Panc1 (cell line): ENCODE data around the gene CHCHD10. TPM values are rescaled to one million over a fixed set of nuclear protein-coding genes. Genes with fewer than 3 reads are reported as not detected.

Experiments
- ATAC-seq: fragments of 200-7000 bp; cut with Tn5 transposase; 2 replicates; pipeline ENCODE4 v1.9.1; 2020; ENCODE audit warnings: mild to moderate bottlenecking, moderate library complexity
- BruUV-seq: library from RNA; stranded (reverse); fragments of 400-500 nt; replicated peaks from 2 replicates; lab custom pipeline; 2021; lab: Mats Ljungman, UMichigan
- CTCF ChIA-PET: fragments of 300-600 bp; sonication (Branson Sonifier 250); formaldehyde crosslinking; loops from one replicate; lab custom pipeline; 2022; ENCODE audit warnings: antibody characterized with exemption; lab: Charles Lee
- POLR2A ChIA-PET: fragments of 300-600 bp; sonication (Branson Sonifier 250); formaldehyde crosslinking; loops from one replicate; lab custom pipeline; 2022; ENCODE audit warnings: antibody characterized with exemption; lab: Charles Lee
- DNase-seq: peaks from one replicate; pipeline ENCODE4 v3.0.0-alpha.2; 2010; ENCODE audit warnings: low read depth, low spot score
- H3K27ac ChIP-seq: 2 replicates; pipeline ENCODE4 v1.5.1; 2011; ENCODE audit warnings: mild to moderate bottlenecking, low read length, inconsistent platforms
- H3K27me3 ChIP-seq: fragments of 200-500 bp; sonication (Bioruptor generic); 2 replicates; pipeline ENCODE4 v1.6.0; 2014; ENCODE audit warnings: low read length, inconsistent platforms; ENCODE audit not compliant: control insufficient read depth, insufficient read depth
- H3K36me3 ChIP-seq: fragments of 200-500 bp; sonication (Bioruptor generic); 2 replicates; pipeline ENCODE4 v1.5.1; 2014; ENCODE audit warnings: inconsistent platforms, mild to moderate bottlenecking, low read length, moderate library complexity; ENCODE audit not compliant: control insufficient read depth, insufficient read depth
- H3K4me1 ChIP-seq: 2 replicates; pipeline ENCODE4 v1.5.1; 2011; ENCODE audit warnings: inconsistent platforms, mild to moderate bottlenecking, low read length, moderate library complexity; ENCODE audit not compliant: control insufficient read depth, insufficient read depth
- H3K4me3 ChIP-seq, 2 experiments: 2 replicates each; pipeline ENCODE4 v1.5.1; 2011 to 2012; ENCODE audit warnings: low read depth in 2 of 2, low read length in 2 of 2, mild to moderate bottlenecking in 2 of 2, inconsistent platforms in 1 of 2, moderate library complexity in 1 of 2
- H3K9me3 ChIP-seq: fragments of 200-500 bp; sonication (Bioruptor generic); 2 replicates; pipeline ENCODE4 v1.5.1; 2014; ENCODE audit warnings: low read depth, mild to moderate bottlenecking, inconsistent platforms, low read length, moderate library complexity; ENCODE audit not compliant: control insufficient read depth, insufficient read depth
- CTCF ChIP-seq: fragments of 450-650 bp; IDR thresholded peaks from 2 replicates; pipeline ENCODE4 v1.5.1; 2017; ENCODE audit warnings: mild to moderate bottlenecking
- POLR2AphosphoS5 ChIP-seq: IDR thresholded peaks from 2 replicates; pipeline ENCODE4 v1.6.1; 2012; ENCODE audit warnings: mild to moderate bottlenecking, low read depth, low read length, moderate library complexity
- SIN3A ChIP-seq: IDR thresholded peaks from 2 replicates; pipeline ENCODE4 v1.6.1; 2012; ENCODE audit warnings: low read depth, mild to moderate bottlenecking, low read length, moderate library complexity, borderline replicate concordance; ENCODE audit not compliant: insufficient read depth
- TCF7L2 ChIP-seq: IDR thresholded peaks from 2 replicates; pipeline ENCODE4 v1.6.1; 2011; ENCODE audit warnings: mild to moderate bottlenecking, low read depth, low read length, inconsistent platforms
- in situ Hi-C: cut with HindIII; loops from 2 replicates; pipeline ENCODE4 v1.10.0; 2016; ENCODE audit warnings: low sequenced_read_pairs, low pct_unique_long_range_greater_than_20kb
- intact Hi-C: fragments of 100-400 bp; cut with micrococcal nuclease; formaldehyde crosslinking; loops from one replicate; pipeline ENCODE4 v1.10.0; 2022; ENCODE audit not compliant: unreplicated experiment
- total RNA-seq: library from RNA; stranded (reverse); gene quantifications from one replicate; pipeline ENCODE4 v1.2.1, GENCODE V29; 2021; ENCODE audit not compliant: unreplicated experiment
- TF ChIP-seq, protein P1 (sequence below), 2 experiments: IDR thresholded peaks; 2 replicates each; pipeline ENCODE4 v1.6.1; 2011 to 2012; ENCODE audit warnings: low read depth in 2 of 2, control low read depth in 1 of 2, low read length in 1 of 2, mild to moderate bottlenecking in 1 of 2, moderate library complexity in 1 of 2; ENCODE audit not compliant: insufficient read depth in 1 of 2

CHCHD10 gene
- total RNA-seq, 1 experiment from 2014 or later: 84.4 TPM

GRCh38 chr22:23789121-23789520 lies 21.3 kb upstream of the CHCHD10 start:
- no peaks in the 10 kb centered on the region for H3K36me3 ChIP-seq
- ChIA-PET POLR2A (no interaction called here), CTCF (no interaction called here)
- TF ChIP-seq TCF7L2 (no peak), SIN3A (no peak), CTCF (no peak), POLR2AphosphoS5 (no peak)
- TF ChIP-seq, protein P1, sequence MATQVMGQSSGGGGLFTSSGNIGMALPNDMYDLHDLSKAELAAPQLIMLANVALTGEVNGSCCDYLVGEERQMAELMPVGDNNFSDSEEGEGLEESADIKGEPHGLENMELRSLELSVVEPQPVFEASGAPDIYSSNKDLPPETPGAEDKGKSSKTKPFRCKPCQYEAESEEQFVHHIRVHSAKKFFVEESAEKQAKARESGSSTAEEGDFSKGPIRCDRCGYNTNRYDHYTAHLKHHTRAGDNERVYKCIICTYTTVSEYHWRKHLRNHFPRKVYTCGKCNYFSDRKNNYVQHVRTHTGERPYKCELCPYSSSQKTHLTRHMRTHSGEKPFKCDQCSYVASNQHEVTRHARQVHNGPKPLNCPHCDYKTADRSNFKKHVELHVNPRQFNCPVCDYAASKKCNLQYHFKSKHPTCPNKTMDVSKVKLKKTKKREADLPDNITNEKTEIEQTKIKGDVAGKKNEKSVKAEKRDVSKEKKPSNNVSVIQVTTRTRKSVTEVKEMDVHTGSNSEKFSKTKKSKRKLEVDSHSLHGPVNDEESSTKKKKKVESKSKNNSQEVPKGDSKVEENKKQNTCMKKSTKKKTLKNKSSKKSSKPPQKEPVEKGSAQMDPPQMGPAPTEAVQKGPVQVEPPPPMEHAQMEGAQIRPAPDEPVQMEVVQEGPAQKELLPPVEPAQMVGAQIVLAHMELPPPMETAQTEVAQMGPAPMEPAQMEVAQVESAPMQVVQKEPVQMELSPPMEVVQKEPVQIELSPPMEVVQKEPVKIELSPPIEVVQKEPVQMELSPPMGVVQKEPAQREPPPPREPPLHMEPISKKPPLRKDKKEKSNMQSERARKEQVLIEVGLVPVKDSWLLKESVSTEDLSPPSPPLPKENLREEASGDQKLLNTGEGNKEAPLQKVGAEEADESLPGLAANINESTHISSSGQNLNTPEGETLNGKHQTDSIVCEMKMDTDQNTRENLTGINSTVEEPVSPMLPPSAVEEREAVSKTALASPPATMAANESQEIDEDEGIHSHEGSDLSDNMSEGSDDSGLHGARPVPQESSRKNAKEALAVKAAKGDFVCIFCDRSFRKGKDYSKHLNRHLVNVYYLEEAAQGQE (IDR thresholded peaks at IDR 0.05; ENCODE audit: insufficient read depth in 1 of 2, low read depth in 2 of 2, low read length in 1 of 2): no peak
- H3K27me3 ChIP-seq: no peaks in the 10 kb centered on the region
- no peak overlapping the region for H3K4me3 ChIP-seq
- peaks cover 4% of the 10 kb centered on the region; the same call in 1 of the 2 replicates for H3K4me1 ChIP-seq
- H3K9me3 ChIP-seq: no peaks in the 10 kb centered on the region
- in situ Hi-C loops (no loop called here), intact Hi-C loops (no loop called here)
- ATAC-seq (no peak), DNase-seq (no peak)
- H3K27ac ChIP-seq: no peak overlapping the region
- BruUV-seq: no TSS peak

DNA sequence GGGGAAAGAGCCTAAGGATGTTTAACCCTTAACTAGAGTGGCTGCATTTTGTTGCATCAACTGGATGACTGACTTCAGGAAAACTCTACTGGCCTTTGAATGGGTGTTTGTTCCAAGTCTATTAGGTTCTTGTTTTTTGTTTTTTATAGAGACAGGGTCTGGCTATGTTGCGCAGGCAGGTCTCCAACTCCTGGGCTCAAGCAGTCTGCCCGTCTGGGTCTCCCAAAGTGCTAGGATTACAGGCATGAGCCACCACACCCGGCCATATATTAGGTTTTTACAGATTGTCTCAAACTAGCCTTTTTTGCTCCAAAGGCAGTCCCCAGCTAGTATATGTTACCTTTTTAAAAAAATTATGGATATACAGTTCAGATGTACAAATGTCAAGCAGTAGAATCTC lies 20.1 kb upstream of the CHCHD10 start:
- intact Hi-C loops: no loop called here
- DNase-seq (no peak), ATAC-seq (no peak)
- CTCF ChIA-PET: no interaction called here
- Histone ChIP-seq H3K4me3 (peak overlapping the region; percentile 83 to 87), H3K9me3 (no peaks in the 10 kb centered on the region), H3K4me1 (peaks cover 4% of the 10 kb centered on the region; the same call in 1 of the 2 replicates), H3K27me3 (no peaks in the 10 kb centered on the region), H3K27ac (peak overlapping the region; percentile 81), H3K36me3 (no peaks in the 10 kb centered on the region)
- in situ Hi-C loops: no loop called here
- TF ChIP-seq, protein P1 (IDR thresholded peaks at IDR 0.05; ENCODE audit: insufficient read depth in 1 of 2, low read depth in 2 of 2, low read length in 1 of 2): no peak
- TF ChIP-seq CTCF (no peak), POLR2AphosphoS5 (no peak), SIN3A (no peak), TCF7L2 (no peak)
- TSS peak; percentile 81 for BruUV-seq
- POLR2A ChIA-PET: interaction anchor here (0.6 to 1.3 kb wide), 2 partner anchors 13 to 453 kb away, joined by 3 to 4 read pairs; no protein-coding TSS in a partner anchor
